ENCODE results near the gene CFL1. TPM values are rescaled to one million over a fixed set of nuclear protein-coding genes. Genes with fewer than 3 reads are reported as not detected.

Gene CFL1
- total and polyA plus RNA-seq, 2 of the 8 experiments (the other 6 are each of a cell fraction or from before 2014, with no cell fraction given): 1,252 to 1,365 TPM

DNA sequence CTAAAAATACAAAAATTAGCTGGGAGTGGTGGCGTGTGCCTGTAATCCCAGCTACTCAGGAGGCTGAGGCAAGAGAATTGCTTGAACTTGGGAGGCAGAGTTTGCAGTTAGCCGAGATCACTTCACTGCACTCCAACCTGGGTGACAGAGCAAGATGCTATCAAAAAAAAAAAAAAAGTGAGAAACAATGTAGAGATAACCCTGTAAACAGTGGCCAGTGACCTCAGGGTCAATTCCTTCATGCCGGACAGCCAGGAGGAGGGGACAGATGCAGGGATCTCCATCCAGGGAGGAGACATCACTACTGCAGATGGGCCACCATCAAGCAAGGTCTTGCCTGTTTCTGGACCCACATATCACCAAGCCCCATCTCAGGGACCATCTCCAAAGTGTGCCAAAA, 10.2 kb downstream of the CFL1 start:
- H3K23me2 ChIP-seq (ENCODE audit: low read depth, low read length): no peaks in the 10 kb centered on the region
- no peak overlapping the region for H4K5ac ChIP-seq (ENCODE audit: insufficient read length, low read depth, low read length)
- POLR2A ChIA-PET (ENCODE audit: partially characterized antibody): interaction anchor here (8.0 to 38.3 kb wide), 2 partner anchors 9 to 27 kb away, joined by 67 to 1071 read pairs; partner anchors contain the start of genes CCDC85B, CFL1, CTSW and EFEMP2
- H3K4me1 ChIP-seq (replicated peaks in 1 of 4; ENCODE audit: control insufficient read depth in 3 of 4, insufficient read depth in 4 of 4, low read length in 3 of 4): peaks cover 0 to 4% (median under 1%) of the 10 kb centered on the region in 4 experiments; a peak in 4 of 7 replicates
- H2AK5ac ChIP-seq (ENCODE audit: low read depth, low read length): no peak overlapping the region
- no peak overlapping the region for H2BK15ac ChIP-seq (ENCODE audit: low read length)
- no peak overlapping the region for H2BK120ac ChIP-seq (replicated peaks; ENCODE audit: low read depth, low read length)
- peaks cover 0 to 2% of the 10 kb centered on the region in 2 experiments for H4K20me1 ChIP-seq (replicated peaks in 1 of 2; ENCODE audit: control insufficient read depth in 1 of 2, insufficient read depth in 2 of 2, low read length in 2 of 2)
- peaks cover 0 to 6% (median 4%) of the 10 kb centered on the region in 4 experiments; a peak in 5 of 8 replicates for H3K36me3 ChIP-seq (ENCODE audit: control insufficient read depth in 2 of 4, insufficient read depth in 4 of 4, low read length in 3 of 4)
- H3K23ac ChIP-seq (ENCODE audit: insufficient read length): no peak overlapping the region
- H3K27me3 ChIP-seq (replicated peaks in 1 of 4; ENCODE audit: control insufficient read depth in 3 of 4, extremely low read depth in 1 of 4, insufficient read depth in 3 of 4, low read length in 3 of 4): no peaks in the 10 kb centered on the region; a peak in 1 of 7 replicates
- no peak overlapping the region for H3K18ac ChIP-seq (ENCODE audit: extremely low read depth, low read length)
- no peak overlapping the region for H3K27ac ChIP-seq (ENCODE audit: low read depth, low read length)
- H4K8ac ChIP-seq (ENCODE audit: extremely low read depth, insufficient read depth, low read length): no peak overlapping the region
- peaks cover 7 to 10% of the 10 kb centered on the region in 2 experiments; a peak in 2 of 4 replicates for H3K9me3 ChIP-seq (ENCODE audit: insufficient read depth in 2 of 2, low read depth in 1 of 2, low read length in 1 of 2)
- no peak overlapping the region for H2BK20ac ChIP-seq (ENCODE audit: low read length)
- WGBS, 2 experiments (ENCODE audit: extremely low coverage in 1 of 2, insufficient coverage in 1 of 2, insufficient read length in 1 of 2, insufficient replicate concordance in 2 of 2, low coverage in 1 of 2, low lambda C conversion rate in 2 of 2, missing lambda C conversion rate in 1 of 2): 78% methylated on average over 3 of the region's 3 CpGs; no CpG with 5 or more reads in 1 of the 2 experiments
- H3K4me2 ChIP-seq (ENCODE audit: insufficient read depth in 1 of 2, low read depth in 2 of 2, low read length in 2 of 2): no peak overlapping the region
- H4K91ac ChIP-seq (replicated peaks; ENCODE audit: insufficient read length, low read length): no peak overlapping the region
- FAIRE-seq (no peak), DNase-seq (ENCODE audit: low read depth in 1 of 2, low spot score in 2 of 2) (no peak)
- H3K4ac ChIP-seq (replicated peaks; ENCODE audit: insufficient read length, low read depth, low read length): no peak overlapping the region
- no peak overlapping the region for H3K4me3 ChIP-seq (ENCODE audit: extremely low read depth in 1 of 4, insufficient read depth in 2 of 4, low read depth in 3 of 4, low read length in 4 of 4)
- H3K9ac ChIP-seq (replicated peaks in 1 of 4; ENCODE audit: extremely low read depth in 1 of 4, low read depth in 3 of 4, low read length in 3 of 4): no peak overlapping the region
- no peak overlapping the region for H3K14ac ChIP-seq (ENCODE audit: insufficient read length)
- CTCF ChIA-PET (ENCODE audit: partially characterized antibody): interaction anchor here (0.7 to 15.2 kb wide), 6 partner anchors 14 to 205 kb away, joined by 4 to 283 read pairs (median 28); partner anchors contain the start of genes CCDC85B, CFL1, CTSW and FIBP
- H3K79me1 ChIP-seq (ENCODE audit: low read depth, low read length): no peaks in the 10 kb centered on the region
- H2BK5ac ChIP-seq (ENCODE audit: low read depth, low read length): no peak overlapping the region
- H3K79me2 ChIP-seq (ENCODE audit: control insufficient read depth in 1 of 2, insufficient read depth in 2 of 2, low read length in 2 of 2): no peaks in the 10 kb centered on the region
- no peak overlapping the region for H3K56ac ChIP-seq (replicated peaks; ENCODE audit: insufficient read length, low read depth, low read length)
- H2BK12ac ChIP-seq (ENCODE audit: low read depth, low read length): no peak overlapping the region
- no peak overlapping the region for H2AFZ ChIP-seq (ENCODE audit: low read length)
- TF ChIP-seq CTBP2 (IDR thresholded peaks at IDR 0.05; ENCODE audit: borderline replicate concordance, insufficient read depth, insufficient read length, low read length): no peak

All from H1 (cell line).